Adrenal gland (tissue), 5 donors: Measurements from ENCODE around the gene RAET1E.

Experiments used
- CTCF ChIP-seq, 6 experiments: fragments of 450-650 bp in 4 of 6; fragments of 200-600 bp in 2 of 6; sonication (generic) in 1 of 6; IDR thresholded peaks; 1 replicate in 5 of 6; 2 replicates in 1 of 6; pipeline versions ENCODE4 v1.5.1 to v1.8.0; 2016 to 2021; ENCODE audit warnings: antibody characterized with exemption in 6 of 6, mild to moderate bottlenecking in 2 of 6, moderate library complexity in 1 of 6
- POLR2A ChIP-seq, 2 donors: fragments of 450-650 bp; IDR thresholded peaks; one replicate each; pipeline ENCODE4 v1.6.1; 2017; ENCODE audit warnings: antibody characterized with exemption in 2 of 2, mild to moderate bottlenecking in 2 of 2, moderate library complexity in 1 of 2
- donor health status: DM: no; HTN: no; CAD: no.

- TF ChIP-seq CTCF (IDR thresholded peaks at IDR 0.05) (no peak), POLR2A (IDR thresholded peaks at IDR 0.05) (no peak)
These were observed 23.4 kb upstream of the RAET1E start for GRCh38 chr6:149921361-149921760.
